ENCODE results near the gene PSMA8. TPM values are rescaled to one million over a fixed set of nuclear protein-coding genes. Genes with fewer than 3 reads are reported as not detected.
"Not testable (repeated sequence)": the region's sequence is repeated elsewhere in the genome, so short reads cannot be mapped to it uniquely, and the experiment has no call there.

The PSMA8 gene
- total RNA-seq, 2 experiments from 2014 or later: 0.19 TPM; not detected in 1

GRCh38 chr18:26104035-26104434 is 29.6 kb upstream of the PSMA8 start:
- TF ChIP-seq CTCF (conservative IDR thresholded peaks at IDR 0.05; ENCODE audit: low read length): no peak
- Histone ChIP-seq H3K9me2 (ENCODE audit: insufficient read depth, low read length) (no peaks in the 10 kb centered on the region), H3K4me1 (ENCODE audit: insufficient read depth, low read length, poor library complexity, severe bottlenecking) (no peaks in the 10 kb centered on the region), H2AFZ (ENCODE audit: low read length) (peak overlapping the region; percentile 25; the same call in 1 of the 2 replicates), H3K4me2 (ENCODE audit: low read length) (no peak overlapping the region), H3K36me3 (ENCODE audit: insufficient read depth, low read length) (no peaks in the 10 kb centered on the region), H3K9me3 (ENCODE audit: low read length) (0 out of 2 replicates have a peak, but pooled peaks cover 4% of the 10 kb centered on the region), H3K27ac (ENCODE audit: low read depth, low read length, poor library complexity, severe bottlenecking) (no peak overlapping the region), H3K4me3 (ENCODE audit: low read depth, low read length, poor library complexity, severe bottlenecking) (no peak overlapping the region), H3K79me2 (ENCODE audit: insufficient read depth, low read depth, low read length) (no peaks in the 10 kb centered on the region), H4K20me1 (ENCODE audit: insufficient read depth, low read length) (no peaks in the 10 kb centered on the region)
- no TSS peak for BruUV-seq (replicated peaks)
- POLR2A ChIA-PET: interaction anchor here (0.7 kb wide), 1 partner anchor 13 kb away, joined by 3 read pairs; no protein-coding TSS in a partner anchor
- DNase-seq (ENCODE audit: low spot score): no peak
- CTCF ChIA-PET (ENCODE audit: unreplicated experiment): no interaction called here
- intact Hi-C loops (cut with micrococcal nuclease; ENCODE audit: unreplicated experiment): no loop called here

GRCh38 chr18:26119246-26119645 is 14.4 kb upstream of the PSMA8 start:
- Histone ChIP-seq H3K9me2 (ENCODE audit: insufficient read depth, low read length) (no peaks in the 10 kb centered on the region), H3K4me3 (ENCODE audit: low read depth, low read length, poor library complexity, severe bottlenecking) (no peak overlapping the region), H3K27ac (ENCODE audit: low read depth, low read length, poor library complexity, severe bottlenecking) (no peak overlapping the region), H3K4me2 (ENCODE audit: low read length) (no peak overlapping the region), H4K20me1 (ENCODE audit: insufficient read depth, low read length) (no peaks in the 10 kb centered on the region), H3K4me1 (ENCODE audit: insufficient read depth, low read length, poor library complexity, severe bottlenecking) (no peaks in the 10 kb centered on the region), H2AFZ (ENCODE audit: low read length) (no peak overlapping the region), H3K79me2 (ENCODE audit: insufficient read depth, low read depth, low read length) (no peaks in the 10 kb centered on the region), H3K36me3 (ENCODE audit: insufficient read depth, low read length) (no peaks in the 10 kb centered on the region), H3K9me3 (ENCODE audit: low read length) (no peaks in the 10 kb centered on the region)
- ChIA-PET POLR2A (interaction anchor here (1.4 kb wide), 1 partner anchor 14 kb away, joined by 3 read pairs; no protein-coding TSS in a partner anchor), CTCF (ENCODE audit: unreplicated experiment) (no interaction called here)
- no TSS peak for BruUV-seq (replicated peaks)
- no peak for TF ChIP-seq EZH2phosphoT487 (IDR thresholded peaks at IDR 0.05; ENCODE audit: borderline replicate concordance, low read depth, low read length)
- DNase-seq (ENCODE audit: low spot score): no peak
- intact Hi-C loops (cut with micrococcal nuclease; ENCODE audit: unreplicated experiment): no loop called here

GRCh38 chr18:26121476-26121875 is 12.2 kb upstream of the PSMA8 start:
- no peaks in the 10 kb centered on the region for H3K79me2 ChIP-seq (ENCODE audit: insufficient read depth, low read depth, low read length)
- H2AFZ ChIP-seq (ENCODE audit: low read length): no peak overlapping the region
- no peaks in the 10 kb centered on the region for H3K9me3 ChIP-seq (ENCODE audit: low read length)
- TF ChIP-seq EZH2phosphoT487 (IDR thresholded peaks at IDR 0.05; ENCODE audit: borderline replicate concordance, low read depth, low read length): no peak
- no peak for TF ChIP-seq CTCF (conservative IDR thresholded peaks at IDR 0.05; ENCODE audit: low read length)
- H3K4me1 ChIP-seq (ENCODE audit: insufficient read depth, low read length, poor library complexity, severe bottlenecking): no peaks in the 10 kb centered on the region
- DNase-seq (ENCODE audit: low spot score): no peak
- no peak overlapping the region for H3K4me2 ChIP-seq (ENCODE audit: low read length)
- CTCF ChIA-PET (ENCODE audit: unreplicated experiment): no interaction called here
- H3K9me2 ChIP-seq (ENCODE audit: insufficient read depth, low read length): no peaks in the 10 kb centered on the region
- POLR2A ChIA-PET: interaction anchor here (0.6 to 0.9 kb wide), 3 partner anchors 9 to 42 kb away, joined by 3 to 4 read pairs (median 3); no protein-coding TSS in a partner anchor
- BruUV-seq (replicated peaks): no TSS peak
- intact Hi-C loops (cut with micrococcal nuclease; ENCODE audit: unreplicated experiment): no loop called here
- no peak overlapping the region for H3K27ac ChIP-seq (ENCODE audit: low read depth, low read length, poor library complexity, severe bottlenecking)
- no peaks in the 10 kb centered on the region for H3K36me3 ChIP-seq (ENCODE audit: insufficient read depth, low read length)
- no peaks in the 10 kb centered on the region for H4K20me1 ChIP-seq (ENCODE audit: insufficient read depth, low read length)
- H3K4me3 ChIP-seq (ENCODE audit: low read depth, low read length, poor library complexity, severe bottlenecking): no peak overlapping the region

GRCh38 chr18:26121994-26122393 is 11.7 kb upstream of the PSMA8 start:
- not testable (repeated sequence) for BruUV-seq (replicated peaks)

More at GRCh38 chr18:26121994-26122393, 11.7 kb upstream of the PSMA8 start:
- H3K4me2 ChIP-seq (ENCODE audit: low read length); CTCF ChIA-PET (ENCODE audit: unreplicated experiment); H3K9me2 ChIP-seq (ENCODE audit: insufficient read depth, low read length); H2AFZ ChIP-seq (ENCODE audit: low read length); H3K36me3 ChIP-seq (ENCODE audit: insufficient read depth, low read length); H3K4me1 ChIP-seq (ENCODE audit: insufficient read depth, low read length, poor library complexity, severe bottlenecking); H3K4me3 ChIP-seq (ENCODE audit: low read depth, low read length, poor library complexity, severe bottlenecking); H3K27ac ChIP-seq (ENCODE audit: low read depth, low read length, poor library complexity, severe bottlenecking); H3K79me2 ChIP-seq (ENCODE audit: insufficient read depth, low read depth, low read length); H3K9me3 ChIP-seq (ENCODE audit: low read length); DNase-seq (ENCODE audit: low spot score); H4K20me1 ChIP-seq (ENCODE audit: insufficient read depth, low read length); intact Hi-C loops (cut with micrococcal nuclease; ENCODE audit: unreplicated experiment): not testable (repeated sequence)
- POLR2A ChIA-PET: interaction anchor here (0.6 to 0.9 kb wide), 2 partner anchors 10 to 94 kb away, joined by 3 read pairs; no protein-coding TSS in a partner anchor

Data from OCI-LY7 (cell line).